Activated naive CD4-positive, alpha-beta T cell treated with anti-CD3 and anti-CD28 coated beads for 36 hours (primary cell): ENCODE data around the gene GALNT18. TPM values are rescaled to one million over a fixed set of nuclear protein-coding genes. Genes with fewer than 3 reads are reported as not detected.

Source experiments
- CTCF ChIA-PET: fragments of 350-600 bp; sonication (Branson Sonifier 250); formaldehyde crosslinking; loops from one replicate; lab custom pipeline; 2021; ENCODE audit warnings: antibody characterized with exemption; lab: Charles Lee
- DNase-seq: peaks from one replicate; pipeline ENCODE4 v3.0.0-alpha.2; 2020
- H3K27ac Mint-ChIP-seq: one replicate; pipeline ENCODE4 v1.8.0; 2021; ENCODE audit warnings: mild to moderate bottlenecking, mixed read lengths
- H3K27me3 Mint-ChIP-seq: one replicate; pipeline ENCODE4 v1.8.0; 2021; ENCODE audit warnings: low read depth, mixed read lengths
- H3K36me3 Mint-ChIP-seq: one replicate; pipeline ENCODE4 v1.8.0; 2021; ENCODE audit warnings: low read depth, mixed read lengths
- H3K4me1 Mint-ChIP-seq: one replicate; pipeline ENCODE4 v1.8.0; 2021; ENCODE audit warnings: low read depth, mixed read lengths
- H3K4me3 Mint-ChIP-seq: one replicate; pipeline ENCODE4 v1.8.0; 2021; ENCODE audit warnings: mild to moderate bottlenecking, moderate library complexity, mixed read lengths
- H3K9me3 Mint-ChIP-seq: one replicate; pipeline ENCODE4 v1.8.0; 2021; ENCODE audit warnings: mixed read lengths
- intact Hi-C: fragments of 100-400 bp; cut with micrococcal nuclease; formaldehyde crosslinking; loops from one replicate; pipeline ENCODE4 v1.15.1; 2023
- total RNA-seq, 2 experiments: library from RNA; stranded (reverse); gene quantifications; one replicate each; pipeline ENCODE4 v1.2.3, GENCODE V29; 2021

Gene GALNT18
- total RNA-seq, 2 experiments from 2014 or later: 4.3 to 4.7 TPM

- no peak for DNase-seq
- Mint-ChIP-seq H3K4me3 (no peak overlapping the region), H3K4me1 (no peaks in the 10 kb centered on the region), H3K27ac (no peak overlapping the region), H3K27me3 (peaks cover 6% of the 10 kb centered on the region), H3K9me3 (no peaks in the 10 kb centered on the region), H3K36me3 (no peaks in the 10 kb centered on the region)
- CTCF ChIA-PET: no interaction called here
- intact Hi-C loops: no loop called here
Observed at GRCh38 chr11:11291041-11292015, 330.5 kb downstream of the GALNT18 start.

DNA sequence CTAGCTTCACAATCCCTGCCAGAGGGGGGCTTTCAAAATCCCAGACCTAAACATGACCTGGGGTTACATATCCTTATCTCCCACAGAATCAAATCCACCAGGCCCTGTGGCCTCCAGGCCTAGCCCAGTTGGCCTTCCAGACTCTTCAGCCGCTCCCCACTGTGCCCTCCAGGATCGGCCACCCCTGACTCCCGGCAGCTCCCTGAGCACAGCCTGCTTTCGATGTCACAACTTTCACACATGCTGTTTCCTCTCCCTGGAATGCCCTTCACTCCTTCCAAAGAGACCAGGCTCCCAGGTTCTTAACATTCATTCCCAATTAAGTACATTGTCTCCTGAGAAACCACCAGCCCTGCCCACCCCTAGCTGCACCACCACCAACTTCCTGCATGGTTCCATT lies 331.5 kb downstream of the GALNT18 start:
- Mint-ChIP-seq H3K9me3 (no peaks in the 10 kb centered on the region), H3K27me3 (peaks cover 9% of the 10 kb centered on the region), H3K36me3 (no peaks in the 10 kb centered on the region), H3K4me1 (no peaks in the 10 kb centered on the region), H3K27ac (no peak overlapping the region), H3K4me3 (no peak overlapping the region)
- intact Hi-C loops: no loop called here
- DNase-seq: no peak
- CTCF ChIA-PET: no interaction called here

DNA sequence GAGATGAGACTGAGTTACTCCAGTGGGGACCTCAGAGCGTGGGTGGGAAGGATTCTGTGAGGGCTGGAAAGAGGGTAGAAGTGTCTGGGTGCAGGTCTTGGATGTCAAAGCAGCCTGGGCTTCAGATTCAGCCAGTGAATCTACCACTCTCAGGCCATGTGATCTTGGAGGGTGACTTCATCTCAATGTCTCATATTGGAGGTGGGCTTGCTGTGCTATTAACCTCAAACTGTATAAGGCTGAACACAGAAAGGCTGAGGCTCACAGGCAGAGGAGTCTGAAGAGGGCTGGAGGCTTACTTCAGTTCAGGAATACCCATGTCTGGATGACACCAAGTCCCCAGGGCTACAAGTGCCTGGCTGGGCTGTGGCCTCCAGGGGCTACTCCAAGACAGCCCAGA lies 332.1 kb downstream of the GALNT18 start:
- Mint-ChIP-seq H3K27me3 (peaks cover 9% of the 10 kb centered on the region), H3K36me3 (no peaks in the 10 kb centered on the region), H3K9me3 (no peaks in the 10 kb centered on the region), H3K4me1 (no peaks in the 10 kb centered on the region), H3K4me3 (no peak overlapping the region), H3K27ac (no peak overlapping the region)
- intact Hi-C loops: no loop called here
- DNase-seq: no peak
- CTCF ChIA-PET: no interaction called here

DNA sequence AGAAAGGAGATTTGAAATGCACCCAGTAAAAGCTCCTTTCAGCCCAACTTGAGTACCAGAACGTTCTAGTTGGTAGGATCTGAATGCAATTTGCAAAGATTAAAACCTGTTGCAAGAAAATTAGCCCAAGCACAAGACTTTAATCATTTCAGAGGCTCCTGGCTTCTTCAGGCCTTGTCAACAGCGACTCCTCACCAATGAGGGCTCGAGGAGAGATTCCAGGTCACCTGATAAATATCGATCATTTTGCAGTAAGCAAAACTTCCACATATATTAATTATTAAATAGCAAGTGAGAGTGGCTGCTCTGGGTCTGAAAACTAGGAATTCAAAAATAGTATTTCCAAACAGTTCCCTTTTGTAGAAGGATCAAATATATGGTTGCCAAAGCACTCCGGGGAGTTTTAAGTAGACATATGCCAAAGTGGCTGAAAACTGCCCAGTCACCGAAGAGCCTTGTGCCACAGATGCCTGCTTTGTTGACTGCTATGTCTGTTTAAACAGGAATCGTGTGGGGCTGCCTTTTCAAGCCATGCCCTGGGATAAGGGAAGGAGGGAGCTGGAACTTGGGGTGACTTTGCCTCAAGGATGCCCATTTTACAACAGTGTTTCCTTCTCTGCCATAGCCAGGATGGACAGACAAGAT lies 332.7 kb downstream of the GALNT18 start:
- CTCF ChIA-PET: no interaction called here

GRCh38 chr11:11284481-11284880 lies 337.3 kb downstream of the GALNT18 start:
- no peak overlapping the region for H3K27ac Mint-ChIP-seq
- intact Hi-C loops: no loop called here
- DNase-seq: no peak
- H3K36me3 Mint-ChIP-seq: no peaks in the 10 kb centered on the region
- H3K9me3 Mint-ChIP-seq: no peaks in the 10 kb centered on the region
- peaks cover 4% of the 10 kb centered on the region for H3K4me1 Mint-ChIP-seq
- H3K4me3 Mint-ChIP-seq: no peak overlapping the region
- peaks cover 7% of the 10 kb centered on the region for H3K27me3 Mint-ChIP-seq
- CTCF ChIA-PET: interaction anchor here (0.6 kb wide), 1 partner anchor 248 kb away, joined by 4 read pairs; no protein-coding TSS in a partner anchor

More for the DNA sequence above, 332.7 kb downstream of the GALNT18 start:
- Mint-ChIP-seq H3K9me3 (no peaks in the 10 kb centered on the region), H3K4me1 (no peaks in the 10 kb centered on the region), H3K27me3 (peaks cover 9% of the 10 kb centered on the region), H3K27ac (no peak overlapping the region), H3K36me3 (no peaks in the 10 kb centered on the region), H3K4me3 (no peak overlapping the region)
- no peak for DNase-seq
- intact Hi-C loops: no loop called here

GRCh38 chr11:11281626-11282025 lies 340.2 kb downstream of the GALNT18 start:
- CTCF ChIA-PET: no interaction called here
- no peak overlapping the region for H3K4me3 Mint-ChIP-seq
- no peak overlapping the region for H3K27ac Mint-ChIP-seq
- peaks cover 4% of the 10 kb centered on the region for H3K4me1 Mint-ChIP-seq
- H3K36me3 Mint-ChIP-seq: no peaks in the 10 kb centered on the region
- intact Hi-C loops: no loop called here
- H3K9me3 Mint-ChIP-seq: no peaks in the 10 kb centered on the region
- peaks cover 5% of the 10 kb centered on the region for H3K27me3 Mint-ChIP-seq
- no peak for DNase-seq

DNA sequence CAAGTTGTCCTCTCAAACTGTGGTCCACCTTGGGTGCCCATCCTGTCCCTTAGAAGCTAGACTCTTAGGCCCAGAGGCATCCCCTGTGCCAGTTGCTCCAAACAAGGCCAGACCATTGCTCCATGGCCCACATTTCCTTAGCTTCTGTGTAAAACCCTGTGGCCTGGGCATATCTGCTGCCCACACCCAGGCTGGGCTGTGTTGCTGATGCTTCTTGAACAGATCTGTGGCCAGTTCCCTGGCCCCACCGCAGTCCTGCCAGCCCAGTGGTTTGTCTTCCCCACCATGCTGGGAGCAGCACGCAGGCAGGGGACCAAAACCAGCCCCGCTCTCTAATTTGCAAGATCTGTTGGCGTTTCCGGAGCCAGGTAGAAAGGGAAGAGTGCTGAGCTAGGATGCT lies 341.0 kb downstream of the GALNT18 start:
- CTCF ChIA-PET: interaction anchor here (1.0 kb wide), 1 partner anchor 14 kb away, joined by 3 read pairs; no protein-coding TSS in a partner anchor
- intact Hi-C loops: no loop called here
- Mint-ChIP-seq H3K4me1 (peaks cover 4% of the 10 kb centered on the region), H3K27me3 (peaks cover 3% of the 10 kb centered on the region), H3K9me3 (no peaks in the 10 kb centered on the region), H3K36me3 (no peaks in the 10 kb centered on the region), H3K27ac (no peak overlapping the region), H3K4me3 (no peak overlapping the region)
- DNase-seq: no peak

- Mint-ChIP-seq H3K4me3 (no peak overlapping the region), H3K4me1 (peaks cover 4% of the 10 kb centered on the region), H3K27me3 (peaks cover 2% of the 10 kb centered on the region), H3K9me3 (no peaks in the 10 kb centered on the region), H3K36me3 (no peaks in the 10 kb centered on the region), H3K27ac (no peak overlapping the region)
- DNase-seq: peak; percentile 5
- intact Hi-C loops: no loop called here
- CTCF ChIA-PET: interaction anchor here (1.0 kb wide), 1 partner anchor 13 kb away, joined by 3 read pairs; no protein-coding TSS in a partner anchor
Observed at GRCh38 chr11:11279956-11280689, 341.7 kb downstream of the GALNT18 start.

- Mint-ChIP-seq H3K36me3 (no peaks in the 10 kb centered on the region), H3K9me3 (no peaks in the 10 kb centered on the region), H3K27ac (no peak overlapping the region), H3K4me1 (no peaks in the 10 kb centered on the region), H3K4me3 (no peak overlapping the region), H3K27me3 (peaks cover 8% of the 10 kb centered on the region)
- DNase-seq: no peak
- CTCF ChIA-PET: interaction anchor here (0.9 to 1.1 kb wide), 2 partner anchors 235 to 244 kb away, joined by 3 to 4 read pairs; no protein-coding TSS in a partner anchor
- intact Hi-C loops: no loop called here
Observed at GRCh38 chr11:11272254-11272653, 349.6 kb downstream of the GALNT18 start.

DNA sequence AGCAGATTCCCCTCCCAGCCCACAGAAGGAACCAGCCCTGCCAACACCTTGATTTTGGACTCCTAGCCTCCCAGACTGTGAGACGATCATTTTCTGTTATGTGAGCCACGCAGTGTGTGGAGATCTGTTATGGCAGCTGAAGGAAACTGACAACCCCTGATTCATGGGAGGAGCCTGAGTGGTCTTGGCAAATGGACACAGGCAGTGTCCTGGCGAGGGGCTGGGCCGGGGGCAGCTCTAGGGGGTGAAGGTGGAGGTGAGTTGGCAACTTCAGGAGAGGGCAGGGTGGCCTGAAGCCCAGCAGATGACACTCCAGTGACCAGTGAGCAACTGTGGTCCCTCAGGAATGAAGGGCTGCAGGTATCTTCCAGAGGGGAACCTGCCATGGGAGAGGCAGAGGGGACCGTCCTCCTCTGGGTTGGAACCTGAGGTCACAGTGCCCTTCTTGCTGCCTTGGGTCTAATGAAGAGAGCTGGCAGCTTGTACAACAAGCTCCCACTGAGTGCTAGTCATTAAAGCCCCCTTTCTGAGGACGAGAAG lies 351.5 kb downstream of the GALNT18 start:
- CTCF ChIA-PET: interaction anchor here (0.9 kb wide), 1 partner anchor 161 kb away, joined by 3 read pairs; no protein-coding TSS in a partner anchor
- Mint-ChIP-seq H3K4me3 (no peak overlapping the region), H3K36me3 (no peaks in the 10 kb centered on the region), H3K9me3 (no peaks in the 10 kb centered on the region), H3K27ac (no peak overlapping the region), H3K27me3 (peaks cover 6% of the 10 kb centered on the region), H3K4me1 (no peaks in the 10 kb centered on the region)
- intact Hi-C loops: no loop called here
- DNase-seq: no peak

DNA sequence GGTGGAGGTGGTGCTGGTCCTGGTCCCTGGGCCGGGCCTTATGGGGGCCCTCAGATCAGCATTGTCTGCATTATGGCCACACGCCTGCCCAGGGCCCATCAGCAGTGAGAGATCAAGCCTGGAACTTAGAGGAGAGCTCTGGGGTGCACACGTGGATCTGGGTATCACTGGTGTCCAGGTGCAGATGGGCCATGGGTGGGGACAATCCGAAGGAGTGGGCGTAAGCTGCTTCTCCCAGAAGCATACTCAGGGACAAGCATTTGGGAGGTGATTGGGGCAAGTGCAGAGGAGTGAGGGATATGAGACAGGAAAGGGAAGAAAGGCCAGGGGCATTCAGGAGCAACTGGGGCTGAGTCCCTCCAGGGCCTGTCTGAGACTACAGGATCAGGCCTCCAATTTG lies 353.1 kb downstream of the GALNT18 start:
- H3K27ac Mint-ChIP-seq: no peak overlapping the region
- no peaks in the 10 kb centered on the region for H3K4me1 Mint-ChIP-seq
- H3K36me3 Mint-ChIP-seq: no peaks in the 10 kb centered on the region
- H3K4me3 Mint-ChIP-seq: no peak overlapping the region
- CTCF ChIA-PET: interaction anchor here (1.0 to 1.6 kb wide), 3 partner anchors 226 to 240 kb away, joined by 3 to 5 read pairs (median 4); no protein-coding TSS in a partner anchor
- intact Hi-C loops: loop anchor here (5.0 to 10.0 kb wide), 3 partner anchors 336 to 516 kb away; no protein-coding TSS in a partner anchor
- peaks cover 6% of the 10 kb centered on the region for H3K27me3 Mint-ChIP-seq
- no peak for DNase-seq
- no peaks in the 10 kb centered on the region for H3K9me3 Mint-ChIP-seq
